Mucosa of gallbladder (tissue), 1 donor: Measurements from ENCODE around the gene CTNND1. TPM values are rescaled to one million over a fixed set of nuclear protein-coding genes. Genes with fewer than 3 reads are reported as not detected.
A peak's percentile ranks its signal among the peaks of the same experiment; 100 is the strongest.

Experiments
- DNase-seq: peaks from one replicate; pipeline ENCODE4 v3.0.0-alpha.2; 2020; ENCODE audit warnings: low spot score
- total RNA-seq: library from RNA; stranded (reverse); gene quantifications from one replicate; pipeline ENCODE4 v1.2.1, GENCODE V29; 2021
- donor health status: DM: no; HTN: no; CAD: no.

Gene CTNND1
- total RNA-seq, 1 donor from 2014 or later = 238 TPM

DNA sequence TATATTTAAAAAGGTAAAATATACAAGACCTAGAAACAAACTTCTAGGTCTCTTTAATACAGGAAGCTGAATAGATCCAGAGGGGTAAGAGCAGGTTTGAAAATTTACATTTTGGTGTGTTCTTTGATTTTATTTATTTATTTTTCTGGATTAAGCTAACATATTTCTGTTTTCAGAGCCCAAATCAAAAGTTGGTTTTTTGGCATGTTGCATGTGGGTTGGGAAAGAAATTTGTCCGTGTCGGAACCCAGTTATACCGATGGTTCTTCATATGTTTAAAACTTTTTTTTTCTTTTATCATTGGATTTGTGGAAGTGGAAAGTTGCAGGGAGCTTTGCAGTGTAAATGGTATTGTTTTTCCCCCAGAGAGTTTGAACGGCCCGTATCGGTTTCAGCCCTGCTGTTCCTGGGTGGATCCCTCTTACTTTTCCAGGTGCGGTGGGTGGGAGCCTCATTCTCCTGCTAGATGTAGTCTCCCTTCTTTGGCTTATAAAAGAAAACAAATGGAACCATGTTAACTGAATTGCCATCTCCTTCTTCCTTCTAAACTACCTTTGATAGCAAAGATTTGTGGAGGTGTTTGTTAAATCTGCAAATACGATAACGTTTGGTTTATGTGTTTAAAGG lies 746 bp downstream of the CTNND1 start:
- DNase-seq = no peak

DNA sequence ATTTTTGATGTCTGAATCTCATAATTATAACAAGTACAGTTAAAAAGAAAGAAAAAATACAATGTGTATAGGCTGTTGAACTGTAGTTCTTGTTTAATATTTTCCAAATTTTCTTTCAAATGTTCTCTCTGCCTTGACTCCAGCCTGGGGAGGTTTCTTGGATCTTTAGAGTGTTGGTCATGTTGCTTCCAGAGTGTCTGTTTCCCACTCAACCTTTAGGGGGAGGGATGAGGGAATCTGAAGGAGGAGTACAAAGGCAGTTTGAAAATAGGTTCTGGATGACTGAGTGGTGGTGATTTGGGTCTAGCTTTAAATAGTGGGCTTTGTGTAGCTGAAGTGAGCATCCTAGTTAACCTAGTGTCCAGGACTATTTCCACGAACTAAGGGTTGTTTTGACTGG lies 2.0 kb downstream of the CTNND1 start:
- no peak for DNase-seq

DNA sequence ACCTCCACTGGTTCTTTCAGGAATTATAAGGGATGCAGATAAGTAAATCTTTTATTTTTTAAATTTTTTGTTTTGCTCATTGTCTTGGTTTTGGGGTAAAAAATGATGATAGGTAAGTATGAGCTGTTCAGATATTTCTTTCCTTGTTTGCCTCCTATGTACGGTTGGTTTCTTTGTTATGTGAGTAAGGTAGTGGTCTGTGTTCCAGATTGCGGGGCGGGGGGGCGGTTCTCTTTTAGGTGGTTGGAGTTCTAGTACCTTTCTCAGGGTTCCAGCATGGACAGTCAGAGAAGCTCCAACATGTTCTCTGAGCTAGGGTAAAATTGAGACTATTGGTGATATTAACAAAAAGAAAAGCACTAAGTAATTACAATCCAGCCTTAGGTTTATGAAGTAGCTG lies 2.4 kb downstream of the CTNND1 start:
- DNase-seq = no peak

DNA sequence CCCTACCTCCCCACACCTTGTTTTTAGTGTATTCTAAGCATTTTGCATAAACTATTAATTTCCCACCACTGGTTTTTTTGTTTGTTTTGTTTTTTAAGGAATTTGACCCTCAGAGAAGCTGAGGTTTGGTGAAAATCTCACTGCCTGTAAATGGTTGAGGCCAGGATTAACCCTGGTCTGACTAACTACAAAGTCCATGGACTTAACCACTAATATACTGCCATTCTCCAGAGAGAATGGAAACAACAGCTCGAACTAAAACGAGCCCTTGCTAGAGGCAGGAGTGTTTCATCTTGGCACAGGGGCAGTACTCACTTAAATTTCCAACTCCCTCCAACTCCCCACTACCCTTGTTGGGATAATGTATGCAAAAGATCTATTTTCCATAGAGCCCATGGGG lies 3.0 kb downstream of the CTNND1 start:
- no peak for DNase-seq

DNA sequence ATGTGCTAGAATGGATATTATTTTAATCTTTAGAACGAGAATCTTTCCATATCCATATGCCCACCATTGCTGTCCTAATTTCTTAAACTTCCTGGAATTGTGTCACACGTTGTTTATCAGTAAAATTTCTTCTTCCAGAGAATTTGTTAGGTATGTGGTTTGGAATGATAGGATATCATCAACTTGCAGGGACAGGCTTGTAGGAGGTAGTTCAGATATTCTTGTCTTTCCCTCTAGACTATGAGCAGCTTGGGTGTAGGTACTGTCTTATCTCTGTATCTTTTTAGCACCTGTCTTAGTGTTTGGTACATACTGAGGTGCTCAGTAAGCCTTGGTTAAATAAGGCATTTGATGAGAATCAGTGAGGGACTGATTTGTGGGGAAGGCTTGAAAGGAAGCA lies 3.4 kb downstream of the CTNND1 start:
- no peak for DNase-seq

DNA sequence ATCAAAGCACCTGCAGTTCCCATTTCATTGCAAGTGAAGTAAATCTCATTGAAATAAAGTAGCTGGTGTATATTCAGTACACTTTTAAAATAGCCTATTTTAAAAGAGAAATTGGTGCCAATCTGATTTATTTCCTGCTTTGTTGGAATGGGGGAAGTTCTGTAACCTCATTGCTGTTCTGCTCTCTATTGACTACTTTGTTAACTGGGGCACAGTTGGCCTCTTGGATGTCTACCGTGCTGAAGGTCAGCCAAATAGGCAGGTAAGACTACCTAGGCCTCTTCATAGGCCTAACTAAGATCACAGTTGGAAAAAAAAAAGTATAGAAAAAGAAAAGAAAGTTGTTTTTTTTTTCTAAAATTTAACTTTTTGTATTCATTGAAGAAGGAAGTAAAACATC lies 9.2 kb downstream of the CTNND1 start:
- no peak for DNase-seq

DNA sequence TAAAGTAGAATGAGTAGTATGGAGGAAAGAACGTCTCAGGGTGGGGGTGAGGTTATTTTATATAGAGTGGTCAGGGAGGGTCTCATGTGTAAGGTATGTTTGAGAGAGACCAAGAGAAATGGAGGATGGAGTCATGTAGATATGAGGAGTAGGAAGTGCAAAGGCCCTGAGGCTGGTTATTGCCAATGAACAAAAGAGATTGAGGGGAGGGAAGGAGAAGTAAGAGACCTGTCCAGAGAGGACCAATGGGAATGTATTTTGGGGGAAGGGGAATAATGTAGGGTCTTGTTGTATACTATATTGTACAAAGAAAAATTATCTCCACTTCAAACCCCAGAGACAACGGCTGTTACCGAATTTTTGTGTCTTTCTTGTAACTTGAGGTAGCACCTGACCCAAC lies 9.8 kb downstream of the CTNND1 start:
- no peak for DNase-seq

DNA sequence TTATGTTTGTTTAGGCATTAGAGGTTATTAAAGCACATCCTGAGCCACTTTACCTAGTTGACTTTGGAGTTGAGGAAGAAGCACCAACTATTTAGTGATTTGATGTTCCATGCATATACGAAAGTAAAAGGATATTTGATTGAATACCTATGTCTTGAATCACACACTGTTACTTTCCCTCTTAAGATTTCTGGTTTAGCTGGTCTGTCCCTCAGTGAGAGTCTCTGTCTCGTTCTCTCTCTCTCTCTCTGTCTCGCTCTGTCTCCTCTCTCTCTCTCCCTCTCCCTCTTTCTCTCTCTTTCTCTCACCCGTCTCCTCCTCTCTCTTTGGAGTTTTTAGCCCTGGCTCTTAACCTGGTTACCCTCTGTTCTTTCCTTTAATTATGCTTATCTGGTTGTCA lies 11.0 kb downstream of the CTNND1 start:
- DNase-seq = no peak

DNA sequence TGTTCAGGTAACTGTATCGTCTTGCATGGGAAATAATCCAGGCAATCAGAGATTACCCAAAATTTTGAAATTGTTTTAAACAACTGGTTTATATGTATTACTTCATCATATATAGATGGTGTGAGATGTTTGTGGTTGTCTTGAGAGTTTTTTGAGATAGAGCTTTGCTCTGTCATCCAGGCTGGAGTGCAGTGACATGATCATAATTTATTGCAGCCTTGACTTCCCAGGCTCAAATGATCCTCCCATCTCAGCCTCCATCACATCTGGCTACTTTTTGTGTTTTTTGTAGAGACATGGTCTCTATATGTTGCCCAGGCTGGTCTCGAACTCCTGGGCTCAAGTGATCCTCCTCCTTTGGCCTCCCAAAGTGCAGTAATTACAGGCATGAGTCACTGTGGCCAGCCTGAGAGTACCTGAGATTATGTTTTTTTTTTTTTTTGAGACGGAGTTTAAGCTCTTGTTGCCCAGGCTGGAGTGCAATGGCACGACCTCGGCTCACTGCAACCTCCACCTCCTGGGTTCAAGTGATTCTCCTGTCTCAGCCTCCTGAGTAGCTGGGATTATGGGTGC lies 11.5 kb downstream of the CTNND1 start:
- no peak for DNase-seq

DNA sequence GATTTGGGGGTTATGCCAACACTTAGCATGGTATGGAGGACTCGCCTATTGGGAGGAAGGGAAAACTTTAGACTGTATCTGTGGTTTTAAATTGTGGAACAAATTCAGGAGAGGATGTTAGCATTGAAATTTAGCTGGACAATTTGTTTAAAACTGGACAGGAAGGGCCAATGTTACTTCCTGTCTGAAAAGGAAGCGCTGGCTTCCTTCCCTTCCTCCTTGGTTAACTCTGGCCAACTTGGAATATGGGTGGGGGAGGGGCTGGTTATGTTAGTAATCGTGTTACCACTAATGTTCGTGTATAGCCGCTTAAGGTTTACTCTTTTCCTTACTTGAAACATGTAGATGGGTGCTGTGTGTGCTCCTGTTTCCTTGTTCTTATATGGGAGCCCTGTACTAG lies 13.9 kb downstream of the CTNND1 start:
- DNase-seq = no peak

DNA sequence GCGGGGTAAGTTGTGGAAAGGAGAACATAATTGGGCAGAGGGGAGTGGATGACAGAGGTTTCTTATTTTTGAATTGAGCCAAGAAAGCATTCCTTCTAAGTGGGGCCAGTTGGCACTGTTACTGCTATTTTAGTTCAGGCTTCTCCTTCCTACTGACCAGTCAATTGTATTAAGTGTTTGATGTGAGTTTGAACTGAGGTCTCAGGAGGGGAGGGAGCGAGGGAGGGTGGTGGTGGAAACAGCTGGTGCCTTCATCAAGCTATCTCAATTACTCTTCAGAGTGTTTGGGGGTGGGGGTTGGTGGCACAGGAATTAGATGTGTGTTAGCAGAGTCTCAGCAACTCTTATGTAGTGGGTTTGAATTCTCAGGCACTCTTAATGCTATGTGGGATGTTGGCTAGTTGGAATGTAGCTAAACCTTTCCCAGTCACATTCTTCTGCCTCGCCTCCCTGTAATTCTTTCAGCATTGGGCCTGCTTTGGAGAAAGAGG lies 14.5 kb downstream of the CTNND1 start:
- DNase-seq = no peak

DNA sequence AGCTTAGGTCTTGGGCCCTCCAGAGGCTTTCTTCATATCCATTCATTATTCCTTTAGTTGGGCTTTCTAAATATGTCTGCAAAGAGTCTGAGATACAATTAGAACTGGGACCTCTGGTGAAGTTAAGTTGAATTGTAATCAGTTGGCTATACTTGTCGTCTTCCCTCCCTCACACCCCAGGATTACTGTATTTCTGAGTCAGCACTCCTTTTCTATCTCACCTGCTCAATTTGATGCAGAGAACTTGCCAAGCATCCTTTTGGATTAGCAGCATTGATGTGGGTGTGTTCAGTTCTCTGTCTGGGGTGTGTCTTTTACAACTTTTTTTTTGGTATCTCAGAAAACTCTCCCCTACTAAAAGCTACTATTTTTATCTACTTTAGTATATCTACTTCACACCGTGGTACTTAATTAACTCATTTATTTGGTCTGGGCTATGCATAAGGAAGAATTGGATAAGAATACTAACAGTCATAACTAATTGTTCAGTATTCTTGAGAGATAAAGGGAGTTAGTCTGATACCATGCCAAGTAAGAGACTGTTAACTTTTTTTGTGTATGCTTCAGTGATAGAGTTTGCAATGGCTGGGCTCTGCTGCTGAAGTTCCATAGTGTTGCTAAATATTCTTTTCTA lies 15.1 kb downstream of the CTNND1 start:
- DNase-seq = no peak

DNA sequence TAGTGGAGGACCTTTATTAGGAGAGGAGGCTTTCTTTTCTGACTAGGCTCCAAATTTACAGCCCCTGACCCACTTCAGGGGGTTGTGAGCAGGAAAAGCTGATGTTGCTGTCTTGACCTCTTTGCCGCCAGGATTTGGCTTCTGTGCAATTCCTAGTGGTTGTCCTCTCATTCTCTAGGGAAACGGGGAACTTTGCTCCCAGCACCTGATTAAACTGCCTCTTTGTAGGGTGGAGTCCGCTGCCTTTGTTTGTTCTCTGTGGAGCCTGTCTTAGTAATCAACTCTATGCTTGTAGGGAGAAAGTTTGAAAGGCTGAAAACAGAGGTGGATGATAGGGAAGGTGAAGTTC lies 16.3 kb downstream of the CTNND1 start:
- DNase-seq = peak; percentile 82

DNA sequence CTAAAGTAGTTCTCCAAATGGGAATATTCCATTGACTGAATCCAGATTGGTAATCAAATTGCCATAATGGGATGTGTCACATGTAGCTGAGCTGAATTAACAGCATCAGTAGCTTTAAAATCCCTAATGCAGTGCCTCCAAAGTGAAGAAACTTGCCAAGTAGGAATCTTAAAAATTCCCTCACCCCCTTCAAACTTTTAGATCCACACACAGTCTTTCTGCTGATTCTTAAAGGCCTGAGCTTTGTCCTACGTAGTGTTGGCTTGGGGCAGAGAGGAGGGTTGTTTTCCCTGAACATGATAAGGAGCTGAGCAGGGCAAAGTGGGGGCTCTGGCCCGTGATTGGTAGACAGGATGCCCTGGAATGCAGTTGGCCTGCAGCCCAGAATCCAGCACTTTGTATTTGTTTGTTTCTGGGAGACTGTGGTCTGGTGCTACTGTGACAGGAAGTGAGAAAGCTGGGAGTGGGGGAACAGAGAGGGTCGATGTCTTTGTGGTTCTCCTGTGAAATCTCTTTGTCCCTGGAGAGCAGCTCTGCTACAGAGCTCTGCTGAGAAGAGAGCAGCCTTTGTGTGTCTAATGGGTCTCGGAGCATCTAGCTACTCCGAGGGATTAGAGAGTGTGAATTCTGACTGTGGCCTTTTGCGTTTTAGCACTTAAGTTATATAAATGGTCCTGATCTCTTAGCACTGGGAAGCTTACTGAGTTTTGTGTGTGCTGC lies 16.9 kb downstream of the CTNND1 start:
- peak; percentile 95 for DNase-seq

DNA sequence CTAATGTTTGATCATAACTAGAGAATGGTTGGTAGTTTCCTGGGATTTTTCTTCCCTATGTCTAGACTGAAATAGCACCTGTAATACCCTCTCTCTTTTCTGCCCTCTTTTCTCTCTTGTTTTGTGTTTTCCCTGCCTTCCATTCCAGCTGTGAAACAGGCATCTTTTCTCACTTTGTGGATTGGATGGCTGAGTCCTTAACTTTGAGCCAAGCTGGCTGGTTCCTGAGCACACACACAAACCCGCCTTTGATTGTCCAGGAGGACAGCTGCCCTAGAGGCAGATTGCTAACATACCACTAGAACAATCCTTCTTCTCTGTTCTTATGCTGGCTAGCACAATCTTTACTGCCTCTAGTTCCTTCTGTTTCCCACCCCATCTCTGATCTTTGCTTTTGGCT lies 17.7 kb downstream of the CTNND1 start:
- peak; percentile 35 for DNase-seq

DNA sequence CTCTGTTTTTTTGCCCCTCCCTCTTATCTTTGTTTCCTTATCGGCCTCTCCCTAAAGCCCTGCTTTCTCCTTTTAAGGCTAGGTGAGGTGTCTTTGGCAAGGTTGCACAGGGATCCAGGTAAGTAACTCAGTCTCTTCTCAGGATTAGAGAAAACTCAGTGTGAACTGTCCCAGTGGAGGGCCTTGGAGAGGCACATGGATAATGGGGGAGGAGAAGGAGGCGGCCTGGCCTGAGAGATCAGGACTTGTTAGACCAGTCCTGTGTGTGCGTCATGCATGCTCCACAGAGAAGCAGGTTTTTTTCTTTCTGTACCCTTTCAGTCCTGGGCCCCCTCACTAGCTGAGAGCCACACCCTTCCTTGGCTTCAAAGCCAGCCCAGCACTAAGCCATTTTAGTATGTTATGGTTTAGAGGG lies 19.9 kb downstream of the CTNND1 start:
- peak; percentile 73 for DNase-seq

DNA sequence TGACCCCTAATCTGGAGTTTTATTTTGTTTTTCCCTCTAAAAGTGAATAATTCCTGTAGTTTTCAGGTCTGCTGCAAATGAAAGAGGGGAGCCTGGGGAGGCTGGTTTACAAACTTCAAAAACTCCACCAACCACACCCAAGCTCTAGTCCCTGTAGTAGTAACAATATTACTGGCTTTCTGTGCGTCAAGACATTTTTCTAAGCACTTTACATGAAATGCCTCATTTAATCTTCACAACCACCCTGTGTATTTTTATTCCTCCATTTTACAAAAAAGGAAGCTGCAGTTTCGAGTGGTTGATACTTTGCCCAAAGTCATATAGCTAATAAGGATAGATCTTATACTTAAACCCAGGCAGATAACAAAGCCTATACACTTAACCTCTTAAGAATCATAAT lies 23.5 kb downstream of the CTNND1 start:
- DNase-seq = no peak

DNA sequence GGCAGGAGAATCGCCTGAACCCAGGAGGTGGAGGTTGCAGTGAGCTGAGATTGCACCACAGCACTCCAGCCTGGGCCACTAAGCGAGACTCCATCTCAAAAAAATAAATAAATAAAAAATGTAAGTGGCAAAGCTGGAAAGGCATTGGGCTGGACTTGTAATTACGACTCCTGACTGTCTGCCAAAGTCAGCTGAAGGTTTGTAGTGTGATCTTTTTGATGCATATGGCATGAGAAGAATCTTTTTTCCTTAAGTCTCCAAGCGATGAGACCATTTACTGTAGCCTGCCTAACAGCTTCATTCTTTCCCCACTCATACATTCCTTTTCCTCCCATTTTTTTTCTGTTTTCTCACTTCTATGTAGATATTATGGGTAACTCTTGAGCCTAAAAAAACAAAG lies 24.8 kb downstream of the CTNND1 start:
- no peak for DNase-seq

DNA sequence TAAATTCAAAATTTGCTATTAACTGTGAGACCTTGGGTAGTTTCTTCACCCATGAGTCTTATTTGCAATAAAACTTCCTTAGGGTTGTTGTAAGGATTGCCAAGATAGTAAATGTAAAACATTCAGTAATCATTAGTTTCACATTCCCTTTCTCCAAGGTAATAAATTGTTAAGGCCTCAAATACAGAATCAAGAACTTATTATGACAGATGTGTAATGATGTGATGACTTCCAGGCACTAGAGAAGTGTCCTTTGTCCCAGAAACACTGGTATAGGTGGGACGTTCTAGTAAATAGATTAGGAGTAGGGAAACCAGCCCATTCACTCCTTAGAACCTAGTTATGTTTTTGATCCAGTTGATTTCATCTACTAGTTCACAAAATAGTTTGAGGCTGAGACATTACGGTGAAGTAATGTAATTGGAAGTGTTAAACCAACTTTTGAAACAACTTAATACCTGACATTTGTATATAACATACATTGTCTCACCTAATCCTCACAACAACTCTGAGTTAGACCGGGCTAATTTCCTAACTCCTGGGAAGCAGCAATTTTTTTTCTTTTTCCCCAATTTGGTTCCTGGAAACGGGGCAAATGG lies 25.5 kb downstream of the CTNND1 start:
- no peak for DNase-seq

DNA sequence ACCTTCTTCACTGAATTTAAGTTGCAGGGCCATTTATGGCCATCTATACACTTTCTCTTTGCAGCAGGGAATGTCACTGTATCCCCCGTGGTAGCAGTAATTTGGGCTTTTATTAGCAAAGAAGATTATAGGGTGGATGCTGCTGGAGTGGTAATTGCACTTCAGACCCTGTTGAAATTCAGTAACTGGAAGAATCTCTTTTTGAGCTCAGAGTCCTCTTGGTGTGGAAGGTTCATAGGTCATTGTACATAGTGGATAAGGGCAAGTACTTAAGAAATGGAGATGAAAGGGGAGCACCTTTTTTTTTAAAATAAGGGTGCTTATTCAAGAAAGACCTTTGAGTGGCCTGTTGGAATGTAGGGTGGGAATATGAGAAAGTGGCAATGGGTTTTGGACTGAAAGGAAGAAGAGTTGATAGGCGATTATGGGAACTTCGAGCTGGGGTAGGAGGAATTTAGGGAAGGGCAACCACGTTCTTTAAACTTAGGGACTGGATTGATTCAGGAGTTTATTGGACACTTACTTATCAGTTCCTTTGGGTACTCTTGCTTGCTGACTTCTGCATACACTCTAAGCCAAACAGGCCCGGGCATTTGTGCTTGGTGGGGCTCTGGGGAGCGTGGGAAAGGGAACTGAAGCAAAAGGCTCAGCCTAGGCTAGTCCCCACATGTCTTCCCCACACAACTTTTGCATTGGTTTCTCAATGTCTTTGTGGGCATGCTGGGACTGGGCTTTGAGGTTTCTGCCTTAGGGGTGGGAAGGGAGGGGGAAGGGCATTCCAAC lies 26.5 kb downstream of the CTNND1 start:
- no peak for DNase-seq

DNA sequence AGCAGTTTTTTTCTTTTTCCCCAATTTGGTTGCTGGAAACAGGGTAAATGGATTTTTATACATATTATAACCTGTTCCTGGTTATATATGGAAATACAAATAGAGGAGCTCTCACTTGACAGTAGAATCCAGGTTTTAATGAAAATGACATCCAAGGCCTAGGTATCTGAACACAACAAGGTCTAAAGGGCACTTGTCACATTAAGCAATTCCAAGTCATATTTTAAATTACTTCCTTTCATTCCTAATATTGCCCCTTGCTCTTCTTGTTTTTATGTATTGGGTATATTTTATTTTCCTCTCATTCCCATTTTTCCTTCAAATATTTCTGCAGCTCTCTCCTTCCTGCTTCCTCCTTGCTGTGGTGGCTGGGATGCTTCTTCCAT lies 27.1 kb downstream of the CTNND1 start:
- DNase-seq = no peak
